Hepatocyte (in vitro differentiated cells): Measurements from ENCODE around the gene C2CD4C. TPM values are rescaled to one million over a fixed set of nuclear protein-coding genes. Genes with fewer than 3 reads are reported as not detected.

Experiments used
- DNase-seq: peaks from one replicate; pipeline ENCODE4 v3.0.0-alpha.2; 2016; ENCODE audit warnings: low spot score
- H2AFZ ChIP-seq: fragments of 200-600 bp; sonication (generic); 2 replicates; pipeline ENCODE4 v1.6.0; 2016; ENCODE audit warnings: antibody characterized with exemption, mild to moderate bottlenecking
- H3K27ac ChIP-seq: fragments of 200-600 bp; sonication (generic); 2 replicates; pipeline ENCODE4 v1.5.1; 2016; ENCODE audit warnings: mild to moderate bottlenecking
- H3K27me3 ChIP-seq: fragments of 200-600 bp; sonication (generic); 2 replicates; pipeline ENCODE4 v1.6.1; 2016
- H3K36me3 ChIP-seq: fragments of 200-600 bp; sonication (generic); replicated peaks from 2 replicates; pipeline ENCODE4 v1.5.1; 2016; ENCODE audit warnings: low read depth; ENCODE audit not compliant: insufficient read depth
- H3K4me1 ChIP-seq: fragments of 200-600 bp; sonication (generic); 2 replicates; pipeline ENCODE4 v1.5.1; 2016; ENCODE audit warnings: mild to moderate bottlenecking, moderate library complexity; ENCODE audit not compliant: insufficient read depth
- H3K4me2 ChIP-seq: fragments of 200-600 bp; sonication (generic); 2 replicates; pipeline ENCODE4 v1.6.0; 2016
- H3K4me3 ChIP-seq: fragments of 200-600 bp; sonication (generic); 2 replicates; pipeline ENCODE4 v1.5.1; 2016; ENCODE audit warnings: mild to moderate bottlenecking
- H3K79me2 ChIP-seq: fragments of 200-600 bp; sonication (generic); 2 replicates; pipeline ENCODE4 v1.6.0; 2017; ENCODE audit warnings: mild to moderate bottlenecking
- H3K9me2 ChIP-seq: fragments of 200-600 bp; sonication (generic); replicated peaks from 2 replicates; pipeline ENCODE4 v1.6.0; 2017; ENCODE audit warnings: mild to moderate bottlenecking; ENCODE audit not compliant: insufficient read depth
- H3K9me3 ChIP-seq: fragments of 200-600 bp; sonication (generic); 2 replicates; pipeline ENCODE4 v1.5.1; 2016; ENCODE audit warnings: low read depth, mild to moderate bottlenecking
- H4K20me1 ChIP-seq: fragments of 200-600 bp; sonication (generic); 2 replicates; pipeline ENCODE4 v1.6.0; 2016; ENCODE audit warnings: mild to moderate bottlenecking; ENCODE audit not compliant: insufficient read depth, poor library complexity, severe bottlenecking
- EZH2 ChIP-seq: fragments of 200-600 bp; sonication (generic); IDR thresholded peaks from 2 replicates; pipeline ENCODE4 v1.6.1; 2016; ENCODE audit warnings: antibody characterized with exemption, mild to moderate bottlenecking, borderline replicate concordance
- EZH2phosphoT487 ChIP-seq: fragments of 200-600 bp; sonication (generic); IDR thresholded peaks from one replicate; pipeline ENCODE4 v1.6.1; 2018; ENCODE audit warnings: antibody characterized with exemption, mild to moderate bottlenecking, low read depth, moderate library complexity; ENCODE audit not compliant: unreplicated experiment, severe bottlenecking
- WGBS: methylation state at CpG from one replicate; pipeline ENCODE4 v1.1.6; 2016; ENCODE audit warnings: low lambda C conversion rate; ENCODE audit errors: missing lambda C conversion rate; 5-methylcytosine and 5-hydroxymethylcytosine counted together
- polyA plus RNA-seq: library from polyadenylated mRNA; unstranded; fragments of >200 nt; fragmentation: Nextera tagmentation; extraction: Ambion mirVana; gene quantifications from 2 replicates; pipeline ENCODE4 v1.2.1, GENCODE V29; 2016
- total RNA-seq: library from RNA; depleted of rRNA; stranded (reverse); fragments of >200 nt; gene quantifications from 2 replicates; pipeline ENCODE4 v1.2.3, GENCODE V29; 2014
- TF ChIP-seq, protein P1 (sequence below): fragments of 200-600 bp; sonication (generic); IDR thresholded peaks from 2 replicates; pipeline ENCODE4 v1.5.1; 2016; ENCODE audit warnings: antibody characterized with exemption, mild to moderate bottlenecking; ENCODE audit not compliant: poor library complexity

The C2CD4C gene
- total and polyA plus RNA-seq, 2 experiments from 2014 or later, result 3.4 to 4.6 TPM

DNA sequence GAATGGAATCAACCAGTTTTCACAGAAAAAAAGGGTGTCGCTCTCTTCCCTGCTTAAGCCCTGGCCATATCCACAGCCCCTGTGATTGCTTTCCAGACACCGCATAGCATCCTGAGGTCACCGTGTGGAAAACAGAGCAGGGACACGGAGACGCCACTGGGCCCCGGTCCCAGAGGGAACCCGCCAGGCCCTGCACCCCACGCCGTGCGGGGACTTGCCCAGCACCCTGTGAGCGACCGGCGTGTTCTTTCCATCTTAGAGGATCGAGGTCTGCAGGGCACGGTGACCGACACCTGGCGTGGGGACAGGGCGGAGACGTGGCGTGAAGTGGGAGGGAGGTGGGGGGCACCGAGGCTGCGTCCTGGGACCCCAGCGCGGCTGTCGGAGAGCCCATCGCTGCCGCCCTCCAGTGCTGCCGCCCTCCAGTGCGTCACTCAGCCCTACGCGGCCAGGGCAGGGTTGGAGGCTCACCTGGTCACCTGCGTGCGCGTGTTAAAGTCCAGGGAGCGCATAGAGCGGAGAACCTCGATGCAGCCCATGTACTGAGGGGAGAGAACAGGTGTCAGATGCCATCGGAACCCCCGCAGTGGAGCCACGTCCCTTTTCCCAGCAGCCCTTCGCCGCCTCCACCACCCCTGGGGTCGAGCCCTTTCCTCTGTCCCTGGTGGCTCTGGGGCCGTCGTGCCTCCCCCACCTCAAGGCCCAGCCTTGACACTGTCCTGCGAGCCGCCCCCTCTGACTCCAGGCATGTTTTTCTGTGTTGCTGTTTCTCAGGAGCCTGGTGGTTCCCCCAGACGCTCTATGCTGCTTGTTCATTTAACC is 31.7 kb upstream of the C2CD4C start:
- TF ChIP-seq, protein P1, sequence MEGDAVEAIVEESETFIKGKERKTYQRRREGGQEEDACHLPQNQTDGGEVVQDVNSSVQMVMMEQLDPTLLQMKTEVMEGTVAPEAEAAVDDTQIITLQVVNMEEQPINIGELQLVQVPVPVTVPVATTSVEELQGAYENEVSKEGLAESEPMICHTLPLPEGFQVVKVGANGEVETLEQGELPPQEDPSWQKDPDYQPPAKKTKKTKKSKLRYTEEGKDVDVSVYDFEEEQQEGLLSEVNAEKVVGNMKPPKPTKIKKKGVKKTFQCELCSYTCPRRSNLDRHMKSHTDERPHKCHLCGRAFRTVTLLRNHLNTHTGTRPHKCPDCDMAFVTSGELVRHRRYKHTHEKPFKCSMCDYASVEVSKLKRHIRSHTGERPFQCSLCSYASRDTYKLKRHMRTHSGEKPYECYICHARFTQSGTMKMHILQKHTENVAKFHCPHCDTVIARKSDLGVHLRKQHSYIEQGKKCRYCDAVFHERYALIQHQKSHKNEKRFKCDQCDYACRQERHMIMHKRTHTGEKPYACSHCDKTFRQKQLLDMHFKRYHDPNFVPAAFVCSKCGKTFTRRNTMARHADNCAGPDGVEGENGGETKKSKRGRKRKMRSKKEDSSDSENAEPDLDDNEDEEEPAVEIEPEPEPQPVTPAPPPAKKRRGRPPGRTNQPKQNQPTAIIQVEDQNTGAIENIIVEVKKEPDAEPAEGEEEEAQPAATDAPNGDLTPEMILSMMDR, result no peak
- TF ChIP-seq EZH2 (no peak), EZH2phosphoT487 (no peak)
- Histone ChIP-seq H3K9me3 (no peaks in the 10 kb centered on the region), H3K79me2 (no peaks in the 10 kb centered on the region), H3K27me3 (no peaks in the 10 kb centered on the region), H4K20me1 (no peaks in the 10 kb centered on the region), H2AFZ (no peak overlapping the region), H3K4me3 (no peak overlapping the region), H3K4me2 (no peak overlapping the region), H3K9me2 (no peaks in the 10 kb centered on the region), H3K27ac (no peak overlapping the region), H3K4me1 (no peaks in the 10 kb centered on the region), H3K36me3 (no peaks in the 10 kb centered on the region)
- WGBS, result 96% methylated on average over 35 of the region's 48 CpGs
- no peak for DNase-seq

GRCh38 chr19:439167-439900 is 30.4 kb upstream of the C2CD4C start:
- no peak overlapping the region for H3K4me3 ChIP-seq
- no peaks in the 10 kb centered on the region for H3K36me3 ChIP-seq
- no peaks in the 10 kb centered on the region for H3K9me3 ChIP-seq
- DNase-seq, result no peak
- H3K4me2 ChIP-seq, result no peak overlapping the region
- H2AFZ ChIP-seq, result no peak overlapping the region
- TF ChIP-seq, protein P1, result no peak
- TF ChIP-seq EZH2 (no peak), EZH2phosphoT487 (no peak)
- H3K27me3 ChIP-seq, result no peaks in the 10 kb centered on the region
- no peaks in the 10 kb centered on the region for H4K20me1 ChIP-seq
- H3K9me2 ChIP-seq, result no peaks in the 10 kb centered on the region
- no peak overlapping the region for H3K27ac ChIP-seq
- H3K4me1 ChIP-seq, result no peaks in the 10 kb centered on the region
- H3K79me2 ChIP-seq, result no peaks in the 10 kb centered on the region
- WGBS, result 89% methylated on average over 27 of the region's 27 CpGs

DNA sequence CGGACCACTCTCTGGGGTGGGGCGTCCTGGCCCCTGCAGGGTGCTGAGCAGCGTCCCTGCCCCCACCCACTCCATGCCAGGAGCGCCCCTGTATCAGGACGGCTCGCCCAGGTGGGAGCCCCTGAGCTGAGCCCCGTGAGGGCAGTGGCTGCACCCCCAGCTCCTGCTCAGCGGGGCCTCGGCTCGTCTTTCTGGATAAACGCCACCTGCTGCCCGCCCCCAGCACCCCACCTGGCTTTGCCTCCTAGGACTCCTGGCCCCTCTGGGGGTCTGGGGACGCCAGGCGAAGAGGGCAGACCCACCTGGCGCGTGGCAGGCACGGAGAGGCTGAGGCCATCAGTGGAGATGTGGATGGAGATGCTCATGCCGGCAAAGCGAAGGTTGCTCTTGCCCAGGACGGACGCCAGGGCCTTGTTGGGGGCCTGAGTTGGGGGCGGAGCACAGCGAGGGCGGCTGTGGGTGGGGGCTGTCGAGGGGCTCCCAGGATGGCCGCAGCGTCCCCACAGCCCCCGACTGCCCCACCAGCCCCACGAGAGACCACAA is 29.5 kb upstream of the C2CD4C start:
- H3K4me3 ChIP-seq, result no peak overlapping the region
- no peaks in the 10 kb centered on the region for H3K4me1 ChIP-seq
- H2AFZ ChIP-seq, result no peak overlapping the region
- H4K20me1 ChIP-seq, result no peaks in the 10 kb centered on the region
- no peak for DNase-seq
- H3K79me2 ChIP-seq, result no peaks in the 10 kb centered on the region
- no peak overlapping the region for H3K4me2 ChIP-seq
- no peaks in the 10 kb centered on the region for H3K9me3 ChIP-seq
- whole genome bisulfite sequencing, result 92% methylated on average over 20 of the region's 29 CpGs
- H3K27ac ChIP-seq, result no peak overlapping the region
- TF ChIP-seq EZH2phosphoT487 (no peak), EZH2 (no peak)
- TF ChIP-seq, protein P1, result no peak
- H3K36me3 ChIP-seq, result no peaks in the 10 kb centered on the region
- H3K27me3 ChIP-seq, result no peaks in the 10 kb centered on the region
- no peaks in the 10 kb centered on the region for H3K9me2 ChIP-seq
